M059J (cell line): ENCODE results near the gene NIPAL4. TPM values are rescaled to one million over a fixed set of nuclear protein-coding genes. Genes with fewer than 3 reads are reported as not detected.

Experiments used
- DNase-seq: peaks from one replicate; pipeline ENCODE4 v3.0.0-alpha.2; 2012; ENCODE audit warnings: low read depth
- total RNA-seq: library from RNA; depleted of rRNA; stranded (reverse); fragments of >200 nt; shearing (Covaris generic); gene quantifications from 2 replicates; pipeline ENCODE4 v1.2.3, GENCODE V29; 2014

The NIPAL4 gene
- total RNA-seq, 1 experiment from 2014 or later = 0.44 TPM

- DNase-seq = no peak
These were observed 25.8 kb downstream of the NIPAL4 start for GRCh38 chr5:157485811-157486210.

- DNase-seq = no peak
These were observed 26.2 kb downstream of the NIPAL4 start for GRCh38 chr5:157486221-157486681.

- DNase-seq = no peak
These were observed 26.8 kb downstream of the NIPAL4 start for GRCh38 chr5:157486861-157487260.

GRCh38 chr5:157487358-157487757, 27.3 kb downstream of the NIPAL4 start:
- DNase-seq = no peak

- no peak for DNase-seq
These were observed 31.5 kb downstream of the NIPAL4 start for GRCh38 chr5:157491471-157491995.

GRCh38 chr5:157492886-157493285, 32.9 kb downstream of the NIPAL4 start:
- no peak for DNase-seq

GRCh38 chr5:157494178-157494832, 34.3 kb downstream of the NIPAL4 start:
- DNase-seq = no peak

- DNase-seq = no peak
These were observed 36.9 kb downstream of the NIPAL4 start for GRCh38 chr5:157496864-157497263.

GRCh38 chr5:157497875-157498611, 38.0 kb downstream of the NIPAL4 start:
- DNase-seq = no peak

- no peak for DNase-seq
These were observed 42.2 kb downstream of the NIPAL4 start for GRCh38 chr5:157502143-157502647.

- DNase-seq = no peak
These were observed 44.0 kb downstream of the NIPAL4 start for GRCh38 chr5:157504053-157504452.

GRCh38 chr5:157505496-157505895, 45.5 kb downstream of the NIPAL4 start:
- no peak for DNase-seq

GRCh38 chr5:157506066-157506590, 46.1 kb downstream of the NIPAL4 start:
- DNase-seq = no peak

- DNase-seq = peak; percentile 43
These were observed 47.2 kb downstream of the NIPAL4 start for GRCh38 chr5:157506981-157507780.

- DNase-seq = no peak
These were observed 49.1 kb downstream of the NIPAL4 start for GRCh38 chr5:157509093-157509492.

- no peak for DNase-seq
These were observed 49.6 kb downstream of the NIPAL4 start for GRCh38 chr5:157509587-157509986.

- no peak for DNase-seq
These were observed 50.7 kb downstream of the NIPAL4 start for GRCh38 chr5:157510682-157511081.

GRCh38 chr5:157511651-157512644, 51.9 kb downstream of the NIPAL4 start:
- peak; percentile 98 for DNase-seq

GRCh38 chr5:157513182-157513581, 53.2 kb downstream of the NIPAL4 start:
- DNase-seq = peak; percentile 33

- no peak for DNase-seq
These were observed 55.0 kb downstream of the NIPAL4 start for GRCh38 chr5:157514974-157515373.
